Fibroblast of villous mesenchyme (primary cell): ENCODE measurements around the gene ZFYVE28. TPM values are rescaled to one million over a fixed set of nuclear protein-coding genes. Genes with fewer than 3 reads are reported as not detected.

Source experiments
- DNase-seq: peaks from one replicate; pipeline ENCODE4 v3.0.0-alpha.2; 2010; ENCODE audit warnings: low read depth
- H3K4me3 ChIP-seq: 2 replicates; pipeline ENCODE4 v1.5.1; 2011; ENCODE audit warnings: low read depth, mild to moderate bottlenecking, low read length
- total RNA-seq: library from RNA; depleted of rRNA; stranded (reverse); fragments of >200 nt; gene quantifications from 2 replicates; pipeline ENCODE4 v1.2.3, GENCODE V29; 2012
- TF ChIP-seq, protein P1 (sequence below): IDR thresholded peaks from 2 replicates; pipeline ENCODE4 v1.5.1; 2012; ENCODE audit warnings: low read depth, mild to moderate bottlenecking, low read length; ENCODE audit not compliant: insufficient read depth

The ZFYVE28 gene
- total RNA-seq, 1 donor: 12.1 TPM

DNA sequence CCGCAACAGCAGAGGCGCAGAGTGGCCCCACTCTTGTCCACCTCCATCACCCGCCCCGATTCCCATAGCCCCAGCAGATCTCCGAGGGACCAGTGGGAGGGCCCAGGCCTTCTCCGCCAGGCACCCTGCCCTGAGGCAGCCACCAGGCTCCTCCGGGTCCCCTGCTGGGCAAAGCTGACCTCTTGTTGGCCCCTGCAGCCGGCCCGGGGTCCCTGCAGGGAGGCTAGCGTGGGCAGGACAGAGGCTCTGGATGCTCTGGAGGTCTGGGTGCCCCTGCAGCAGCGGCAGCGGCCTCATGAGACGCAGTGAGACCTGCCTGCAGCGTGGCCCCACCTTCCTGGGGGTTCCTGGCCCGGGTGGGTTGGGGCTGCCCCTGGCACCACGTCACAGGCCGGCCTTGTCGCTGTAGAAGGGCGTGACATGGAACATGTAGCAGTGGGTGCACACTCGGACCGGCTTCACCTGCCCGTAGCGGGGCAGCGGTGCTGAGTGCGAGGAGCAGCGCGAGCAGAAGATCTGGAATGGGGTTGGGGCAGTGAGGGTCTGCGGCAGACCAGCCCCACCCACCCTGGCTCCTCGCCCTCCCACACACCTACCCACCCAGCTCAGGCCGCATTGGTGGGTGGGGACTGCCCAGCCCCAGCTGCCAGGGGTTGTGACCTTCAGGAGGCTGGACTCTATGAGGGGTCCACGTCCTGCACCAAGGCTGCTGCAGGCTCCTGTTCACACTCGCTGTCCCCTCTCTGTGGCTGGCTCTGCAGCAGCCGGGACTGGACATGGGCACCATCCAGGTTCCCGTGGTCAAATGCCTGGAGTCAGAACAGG lies 147.9 kb downstream of the ZFYVE28 start:
- TF ChIP-seq, protein P1, sequence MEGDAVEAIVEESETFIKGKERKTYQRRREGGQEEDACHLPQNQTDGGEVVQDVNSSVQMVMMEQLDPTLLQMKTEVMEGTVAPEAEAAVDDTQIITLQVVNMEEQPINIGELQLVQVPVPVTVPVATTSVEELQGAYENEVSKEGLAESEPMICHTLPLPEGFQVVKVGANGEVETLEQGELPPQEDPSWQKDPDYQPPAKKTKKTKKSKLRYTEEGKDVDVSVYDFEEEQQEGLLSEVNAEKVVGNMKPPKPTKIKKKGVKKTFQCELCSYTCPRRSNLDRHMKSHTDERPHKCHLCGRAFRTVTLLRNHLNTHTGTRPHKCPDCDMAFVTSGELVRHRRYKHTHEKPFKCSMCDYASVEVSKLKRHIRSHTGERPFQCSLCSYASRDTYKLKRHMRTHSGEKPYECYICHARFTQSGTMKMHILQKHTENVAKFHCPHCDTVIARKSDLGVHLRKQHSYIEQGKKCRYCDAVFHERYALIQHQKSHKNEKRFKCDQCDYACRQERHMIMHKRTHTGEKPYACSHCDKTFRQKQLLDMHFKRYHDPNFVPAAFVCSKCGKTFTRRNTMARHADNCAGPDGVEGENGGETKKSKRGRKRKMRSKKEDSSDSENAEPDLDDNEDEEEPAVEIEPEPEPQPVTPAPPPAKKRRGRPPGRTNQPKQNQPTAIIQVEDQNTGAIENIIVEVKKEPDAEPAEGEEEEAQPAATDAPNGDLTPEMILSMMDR: no peak
- DNase-seq: no peak
- no peak overlapping the region for H3K4me3 ChIP-seq

DNA sequence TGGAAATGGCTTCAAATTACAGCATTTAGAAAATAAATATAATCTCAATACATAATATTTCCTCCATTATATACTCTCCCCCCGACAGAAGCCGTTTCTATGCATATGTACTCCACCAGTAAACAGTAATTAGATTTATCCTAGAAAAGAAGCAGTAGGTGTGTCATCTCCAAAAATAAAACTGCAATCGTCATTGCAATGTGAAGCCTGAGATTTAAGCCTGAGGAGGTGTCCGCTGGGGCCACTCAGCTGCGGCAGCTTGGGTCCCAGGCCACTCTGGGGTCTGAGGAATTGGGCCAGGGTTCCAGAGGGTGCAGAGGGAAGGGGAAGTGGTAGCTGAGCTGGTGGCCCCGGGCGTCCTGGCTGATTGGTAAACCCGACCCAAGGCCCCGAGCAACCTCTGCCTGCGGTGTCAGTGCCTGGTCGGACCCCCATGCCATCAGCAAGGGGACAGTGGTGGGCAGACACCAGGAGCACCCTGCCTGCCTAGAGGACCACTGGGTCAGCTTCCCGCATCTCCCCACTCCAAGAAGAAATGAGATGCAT lies 148.8 kb downstream of the ZFYVE28 start:
- no peak overlapping the region for H3K4me3 ChIP-seq
- TF ChIP-seq, protein P1: no peak
- no peak for DNase-seq

DNA sequence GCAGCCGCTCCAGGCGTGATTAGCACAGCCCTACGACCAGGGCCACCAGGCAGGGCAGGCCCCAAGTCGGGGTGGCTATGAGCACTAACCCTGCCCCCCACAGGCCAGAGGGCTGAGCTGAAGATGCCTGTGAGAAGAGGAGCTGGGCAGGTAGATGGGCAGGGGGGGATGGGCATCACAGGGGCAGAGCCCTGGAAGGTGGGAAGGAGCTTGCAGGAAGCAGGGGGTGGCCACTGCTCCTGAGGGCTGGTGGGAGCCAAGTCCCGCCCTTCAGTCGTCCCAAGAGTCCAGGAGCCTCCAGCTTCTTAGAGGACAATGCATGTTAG lies 149.3 kb downstream of the ZFYVE28 start:
- no peak for DNase-seq
- TF ChIP-seq, protein P1: no peak
- H3K4me3 ChIP-seq: no peak overlapping the region

DNA sequence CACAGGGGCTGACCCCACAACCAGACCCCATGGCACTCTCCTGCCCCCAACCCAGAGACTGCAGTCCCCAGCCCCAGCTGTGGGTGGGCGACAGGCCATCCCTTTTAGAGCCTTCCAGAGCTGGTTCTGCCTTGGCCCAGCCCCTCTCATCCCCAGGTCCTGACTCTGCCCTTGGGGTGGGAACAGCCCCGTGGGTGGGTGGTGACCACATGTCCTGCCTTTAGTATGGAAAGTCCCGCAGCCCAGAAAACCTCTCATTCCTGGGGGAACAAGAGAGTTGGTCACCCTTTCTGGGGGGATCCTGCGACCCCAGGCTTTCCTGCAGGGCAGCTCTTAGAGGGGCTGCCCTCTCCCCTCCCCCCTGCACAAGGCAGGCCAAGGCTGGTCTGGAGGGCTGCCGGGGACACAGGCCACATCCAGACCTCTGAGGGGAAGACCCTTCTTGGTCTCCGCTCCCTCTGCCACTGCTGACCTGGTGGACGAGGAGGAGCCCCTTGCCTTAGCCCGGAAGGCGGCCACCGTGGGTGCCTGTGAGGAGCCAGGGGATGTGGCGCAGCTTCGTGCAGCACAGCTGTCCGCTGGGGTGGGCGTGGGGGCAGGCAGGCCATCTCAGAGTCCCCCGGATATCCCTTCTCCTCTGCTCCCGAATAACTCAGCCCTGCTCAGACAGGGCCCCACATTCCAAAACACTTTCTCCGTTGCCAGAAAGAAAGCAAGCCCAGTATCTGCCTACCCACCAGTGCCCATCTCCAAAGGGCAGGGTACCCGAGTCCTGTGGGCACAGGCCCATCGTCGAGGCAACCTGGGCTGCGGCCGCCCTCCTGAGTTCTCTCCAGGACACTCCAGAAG lies 149.9 kb downstream of the ZFYVE28 start:
- TF ChIP-seq, protein P1: no peak
- no peak for DNase-seq
- H3K4me3 ChIP-seq: no peak overlapping the region

DNA sequence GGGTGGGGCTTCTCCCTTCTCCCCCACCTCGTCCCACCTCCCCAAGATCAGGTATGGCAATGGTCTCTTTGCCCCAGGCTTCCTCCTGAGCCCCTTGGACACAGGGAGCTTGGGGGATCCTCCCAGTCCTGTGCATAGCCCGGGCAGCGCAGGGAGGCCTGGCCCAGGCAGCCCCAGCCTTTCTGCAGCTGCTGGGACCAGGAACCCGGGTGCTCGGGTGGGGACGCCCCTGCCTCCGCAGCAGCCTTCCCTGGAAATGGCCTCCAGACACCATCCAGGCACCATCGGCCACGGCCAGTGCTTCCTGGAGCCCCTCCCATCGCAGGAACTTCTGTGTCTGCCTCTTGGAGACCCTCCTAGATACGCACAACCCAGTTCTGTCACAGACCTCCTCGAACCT lies 150.6 kb downstream of the ZFYVE28 start:
- no peak overlapping the region for H3K4me3 ChIP-seq
- TF ChIP-seq, protein P1: no peak
- DNase-seq: no peak

DNA sequence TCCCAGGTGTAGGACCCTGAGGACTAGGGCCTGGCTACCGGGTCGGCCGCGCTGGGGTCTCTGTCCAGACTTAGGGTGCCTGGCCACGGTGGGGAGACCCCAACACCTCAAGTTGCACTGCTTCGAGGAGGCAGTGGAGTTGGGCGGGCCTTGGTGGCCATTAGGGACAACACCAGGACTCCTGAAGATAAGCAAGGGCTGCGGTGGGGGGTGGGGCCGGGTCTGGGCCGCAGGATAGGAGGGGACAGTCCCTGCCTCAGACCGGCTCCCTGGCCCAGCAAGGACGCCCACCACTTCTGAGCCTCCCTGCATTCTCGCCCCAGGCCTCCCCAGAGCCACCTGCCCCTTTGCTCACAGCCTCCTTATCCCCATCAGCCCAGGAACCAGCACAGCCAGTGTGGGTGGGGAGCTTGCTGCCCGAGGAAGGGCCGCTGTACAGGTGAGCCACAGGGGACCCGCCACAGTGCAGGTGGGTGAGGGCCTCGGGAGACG lies 151.1 kb downstream of the ZFYVE28 start:
- H3K4me3 ChIP-seq: no peak overlapping the region
- DNase-seq: no peak
- TF ChIP-seq, protein P1: no peak
